Smooth muscle cell of the brain vasculature (primary cell): ENCODE results near the gene COA1.
"Not testable (repeated sequence)": the region's sequence is repeated elsewhere in the genome, so short reads cannot be mapped to it uniquely, and the experiment has no call there.

Experiments
- DNase-seq: peaks from one replicate; pipeline ENCODE4 v3.0.0-alpha.2; 2012; ENCODE audit warnings: low read depth, low spot score

COA1 gene

GRCh38 chr7:43729214-43729923 is at the start of gene COA1:
COA1 (minus strand) TSS chr7:43729523; CDS start chr7:43648614, 80,909 bp downstream.
- DNase-seq = peak; percentile 67

DNA sequence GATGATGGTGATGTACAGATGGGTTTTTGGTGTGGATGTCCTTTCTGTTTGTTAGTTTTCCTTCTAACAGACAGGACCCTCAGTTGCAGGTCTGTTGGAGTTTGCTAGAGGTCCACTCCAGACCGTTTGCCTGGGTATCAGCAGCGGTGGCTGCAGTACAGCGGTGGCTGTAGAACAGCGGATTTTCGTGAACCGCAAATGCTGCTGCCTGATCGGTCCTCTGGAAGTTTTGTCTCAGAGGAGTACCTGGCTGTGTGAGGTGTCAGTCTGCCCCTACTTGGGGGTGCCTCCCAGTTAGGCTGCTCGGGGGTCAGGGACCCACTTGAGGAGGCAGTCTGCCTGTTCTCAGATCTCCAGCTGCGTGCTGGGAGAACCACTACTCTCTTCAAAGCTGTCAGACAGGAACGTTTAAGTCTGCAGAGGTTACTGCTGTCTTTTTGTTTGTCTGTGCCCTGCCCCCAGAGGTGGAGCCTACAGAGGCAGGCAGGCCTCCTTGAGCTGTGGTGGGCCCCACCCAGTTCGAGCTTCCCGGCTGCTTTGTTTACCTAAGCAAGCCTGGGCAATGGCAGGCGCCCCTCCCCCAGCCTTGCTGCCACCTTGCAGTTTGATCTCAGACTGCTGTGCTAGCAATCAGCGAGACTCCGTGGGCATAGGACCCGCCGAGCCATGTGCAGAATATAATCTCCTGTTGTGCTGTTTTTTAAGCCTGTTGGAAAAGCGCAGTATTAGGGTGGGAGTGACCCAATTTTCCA is 49.1 kb upstream of the COA1 start:
- DNase-seq = not testable (repeated sequence)

- not testable (repeated sequence) for DNase-seq
Measured at GRCh38 chr7:43775255-43775654, 45.9 kb upstream of the COA1 start.

DNA sequence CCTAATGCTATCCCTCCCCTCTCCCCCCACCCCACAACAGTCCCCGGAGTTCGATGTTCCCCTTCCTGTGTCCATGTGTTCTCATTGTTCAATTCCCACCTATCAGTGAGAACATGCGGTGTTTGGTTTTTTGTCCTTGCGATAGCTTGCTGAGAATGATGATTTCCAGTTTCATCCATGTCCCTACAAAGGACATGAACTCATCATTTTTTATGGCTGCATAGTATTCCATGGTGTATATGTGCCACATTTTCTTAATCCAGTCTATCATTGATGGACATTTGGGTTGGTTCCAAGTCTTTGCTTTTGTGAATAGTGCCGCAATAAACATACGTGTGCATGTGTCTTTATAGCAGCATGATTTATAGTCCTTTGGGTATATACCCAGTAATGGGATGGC is 43.9 kb upstream of the COA1 start:
- DNase-seq = not testable (repeated sequence)

DNA sequence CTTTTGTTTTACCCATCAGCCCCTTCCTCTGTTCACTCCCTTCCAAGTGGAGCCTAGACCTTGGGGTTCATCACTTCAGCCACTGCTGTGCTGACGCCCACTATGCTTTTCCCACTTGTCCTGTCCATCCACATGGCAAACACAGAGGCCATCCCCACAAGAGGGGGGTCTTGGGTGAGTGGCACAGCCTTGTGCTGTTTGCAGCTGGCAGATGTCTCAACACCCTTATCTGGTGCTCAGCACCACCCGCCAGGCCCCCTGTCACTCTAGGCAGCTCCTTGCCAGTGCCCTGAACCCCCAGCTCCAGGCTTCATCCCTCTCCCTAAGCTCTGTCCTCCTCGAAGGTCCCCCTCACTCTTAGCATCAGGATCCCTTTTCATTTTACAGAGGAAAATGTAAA is 42.2 kb upstream of the COA1 start:
- no peak for DNase-seq

DNA sequence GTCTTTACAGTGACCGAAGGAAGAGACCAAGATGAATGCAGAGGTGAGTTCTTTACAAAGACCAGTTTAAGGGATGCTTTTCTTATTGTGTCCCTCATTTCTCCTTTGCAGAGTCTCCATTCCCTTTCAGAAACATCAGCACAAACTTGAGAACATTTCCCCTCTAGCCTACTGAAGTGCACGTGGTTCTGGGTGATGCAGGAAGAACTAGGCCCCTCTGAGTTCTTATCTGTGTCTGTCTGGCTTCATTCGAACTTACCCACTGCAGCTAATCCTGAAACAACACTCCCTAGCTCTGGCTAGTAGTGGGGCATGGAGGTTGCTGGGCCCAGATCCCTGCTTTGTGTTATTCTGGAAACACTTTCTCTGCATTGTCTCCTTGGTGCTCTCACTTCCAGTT is 41.8 kb upstream of the COA1 start:
- DNase-seq = no peak

- no peak for DNase-seq
Measured at GRCh38 chr7:43769791-43770465, 40.6 kb upstream of the COA1 start.

GRCh38 chr7:43769281-43769680 is 40.0 kb upstream of the COA1 start:
- DNase-seq = no peak

GRCh38 chr7:43768887-43769272 is 39.6 kb upstream of the COA1 start:
- no peak for DNase-seq

- no peak for DNase-seq
Measured at GRCh38 chr7:43768201-43768886, 39.0 kb upstream of the COA1 start.

DNA sequence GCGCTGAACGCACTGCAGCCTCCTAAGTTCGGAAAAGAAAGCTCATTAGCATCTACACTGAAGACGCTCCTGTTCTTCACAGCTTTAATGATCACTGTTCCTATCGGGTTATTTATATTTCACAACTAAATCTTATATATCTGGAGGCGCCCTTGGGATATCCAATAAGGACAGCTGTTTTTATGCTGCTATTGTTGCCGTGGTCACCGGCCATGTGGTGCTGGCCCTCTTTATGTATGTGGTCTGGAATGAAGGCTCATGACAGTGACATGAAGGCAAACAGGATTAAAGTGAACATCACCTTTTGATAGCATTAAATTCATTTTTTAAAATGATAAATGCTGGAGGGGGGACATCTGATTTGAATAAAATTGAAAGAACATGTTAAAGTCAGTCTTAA is 38.0 kb upstream of the COA1 start:
- DNase-seq = no peak

DNA sequence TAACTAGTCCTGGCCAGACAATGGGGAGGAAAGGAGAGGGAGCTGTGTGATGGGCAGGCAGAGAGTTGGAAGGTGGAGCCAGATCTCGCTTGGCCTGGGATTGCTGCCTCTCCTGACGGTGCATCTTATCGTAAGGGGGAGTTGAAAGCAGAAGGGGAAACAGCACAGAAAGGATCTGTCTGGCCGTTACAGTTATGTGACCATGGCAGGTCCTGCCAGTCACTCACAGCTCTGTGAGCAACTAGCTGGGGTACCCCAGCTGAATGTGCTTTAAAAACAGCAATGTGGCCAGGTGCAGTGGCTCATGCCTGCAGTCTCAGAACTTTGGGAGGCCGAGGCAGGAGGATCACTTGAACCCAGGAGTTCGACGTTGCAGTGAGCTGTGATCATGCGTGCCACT is 37.2 kb upstream of the COA1 start:
- no peak for DNase-seq

DNA sequence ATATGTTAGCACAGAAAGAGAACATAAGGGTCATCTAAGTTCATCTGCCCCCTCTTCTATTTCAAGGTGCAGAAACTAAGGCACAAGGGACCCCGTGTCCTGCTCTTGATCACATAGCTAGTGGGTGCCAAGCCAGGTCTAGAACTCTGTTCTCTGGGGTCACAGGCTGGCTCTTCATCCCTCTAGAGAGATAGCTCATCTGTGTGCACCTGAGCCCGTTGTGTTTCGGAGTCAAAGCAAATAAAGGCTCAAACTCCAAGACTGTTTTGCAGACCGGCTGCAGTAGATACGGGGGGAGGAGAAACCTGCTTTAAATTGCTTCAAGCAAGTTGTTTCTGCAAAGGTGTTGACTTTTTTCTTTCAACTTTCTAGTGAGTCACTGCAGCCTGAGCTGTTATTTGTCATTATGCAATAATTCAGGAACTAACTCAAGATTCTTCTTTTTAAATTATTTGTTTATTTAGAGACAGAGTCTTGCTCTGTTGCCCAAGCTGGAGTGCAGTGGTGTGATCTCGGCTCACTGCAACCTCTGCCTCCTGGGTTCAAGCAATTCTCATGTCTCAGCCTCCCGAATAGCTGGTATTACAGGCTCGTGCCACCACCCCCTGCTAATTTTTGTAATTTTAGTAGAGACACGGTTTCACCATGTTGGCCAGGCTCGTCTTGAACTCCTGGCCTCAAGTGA is 35.6 kb upstream of the COA1 start:
- DNase-seq = no peak

DNA sequence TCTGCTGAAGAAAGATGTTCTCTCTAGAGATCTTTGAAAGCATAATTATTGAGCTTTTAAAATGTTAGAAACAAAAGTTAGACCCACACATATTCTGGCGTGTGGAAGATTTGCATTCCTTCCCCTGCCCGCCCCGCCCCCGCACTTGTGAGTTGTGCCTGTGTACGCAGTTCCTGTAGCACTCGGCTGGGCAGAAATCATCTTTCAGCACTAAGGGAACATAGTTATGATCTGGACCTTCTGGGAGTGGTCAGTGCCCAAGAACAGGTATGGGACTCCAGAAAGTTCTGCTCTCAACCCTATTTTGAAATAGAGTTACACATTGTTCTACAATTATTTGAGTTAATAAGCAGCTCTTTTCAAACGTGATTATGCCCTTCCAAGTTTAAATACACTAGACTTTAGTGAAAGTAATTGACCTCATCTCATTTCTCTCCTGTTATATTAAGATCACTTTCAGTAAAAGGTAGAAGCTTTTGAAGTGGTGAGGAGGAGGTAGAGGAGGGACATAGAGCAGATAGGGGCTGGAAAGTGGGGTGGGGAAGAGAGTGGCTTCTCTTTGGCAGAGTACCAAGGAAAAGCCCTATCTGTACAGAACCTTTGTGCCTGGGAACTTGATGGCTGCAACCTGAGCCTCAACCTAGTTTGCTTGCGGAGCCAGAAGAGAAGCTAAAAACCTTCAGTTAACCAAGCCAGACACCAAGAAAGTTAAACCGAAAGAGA is 34.9 kb upstream of the COA1 start:
- no peak for DNase-seq

GRCh38 chr7:43763183-43763582 is 33.9 kb upstream of the COA1 start:
- DNase-seq = no peak

DNA sequence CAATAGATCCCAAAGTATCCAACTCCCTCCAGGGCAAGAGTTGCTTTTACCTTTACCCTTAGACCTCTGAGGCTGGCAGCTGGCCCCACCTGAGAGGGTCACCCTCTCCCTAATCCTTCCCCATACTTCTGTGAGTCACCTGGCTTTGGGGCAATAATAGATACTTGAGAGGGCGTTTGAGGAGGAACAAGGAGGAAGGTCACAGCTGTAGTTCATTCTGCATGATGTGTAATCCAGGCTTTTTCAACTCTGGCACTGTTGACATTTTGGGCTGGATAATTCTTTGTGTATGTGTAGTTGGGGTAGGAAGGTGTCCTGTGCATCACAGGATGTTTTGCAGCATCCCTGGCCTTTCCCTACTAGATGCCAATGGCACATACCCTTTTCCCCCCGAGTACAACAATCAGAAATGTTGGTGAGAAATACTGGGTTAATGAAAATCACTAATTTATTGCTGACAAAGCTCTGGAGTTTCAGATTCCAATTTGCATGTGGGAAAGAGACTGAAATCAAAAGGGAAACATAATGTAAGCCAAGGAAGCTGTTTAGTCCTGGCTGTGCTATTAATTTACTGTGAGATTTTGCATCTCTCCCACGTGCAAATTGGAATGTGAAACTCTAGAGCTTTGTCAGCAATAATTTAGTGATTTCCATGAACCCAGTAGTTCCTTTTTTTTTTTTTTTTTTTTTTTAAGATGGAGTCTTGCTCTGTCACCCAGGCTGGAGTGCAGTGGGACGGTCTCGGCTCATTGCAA is 32.8 kb upstream of the COA1 start:
- no peak for DNase-seq

DNA sequence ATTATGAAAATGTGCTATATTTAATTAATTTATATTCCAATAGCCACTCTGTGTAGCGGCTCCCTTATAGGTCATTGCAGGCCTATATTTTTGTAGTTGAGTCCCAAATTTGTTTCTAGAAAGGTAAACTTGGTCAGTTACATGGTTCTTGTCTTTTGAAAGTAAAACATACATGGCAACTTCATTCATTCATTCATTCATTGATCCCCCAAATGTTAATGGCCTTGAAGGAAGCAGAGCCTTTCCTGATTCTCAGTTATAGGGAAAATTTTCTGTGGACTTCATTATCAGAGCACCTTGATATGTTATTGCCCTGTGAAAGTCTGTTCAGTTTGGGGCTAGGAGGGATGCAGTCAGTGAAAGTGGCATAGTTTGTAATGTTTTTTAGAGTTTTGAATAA is 32.1 kb upstream of the COA1 start:
- DNase-seq = no peak

DNA sequence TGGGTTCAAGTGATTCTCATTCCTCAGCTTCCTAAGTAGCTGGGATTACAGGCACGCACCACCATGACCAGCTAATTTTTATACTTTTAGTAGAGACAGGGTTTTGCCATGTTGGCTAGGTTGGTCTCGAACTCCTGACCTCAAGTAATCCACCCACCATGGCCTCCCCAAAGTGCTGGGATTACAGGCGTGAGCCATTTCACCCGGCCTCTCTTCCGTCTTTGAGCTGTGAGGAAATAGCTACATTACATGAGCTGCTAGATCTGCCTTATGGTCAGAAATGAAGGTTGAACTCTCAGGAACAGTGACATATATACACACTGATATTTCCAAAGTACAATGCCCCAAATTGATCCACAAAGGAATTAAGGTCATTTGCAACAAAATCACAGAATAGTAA is 31.5 kb upstream of the COA1 start:
- no peak for DNase-seq

DNA sequence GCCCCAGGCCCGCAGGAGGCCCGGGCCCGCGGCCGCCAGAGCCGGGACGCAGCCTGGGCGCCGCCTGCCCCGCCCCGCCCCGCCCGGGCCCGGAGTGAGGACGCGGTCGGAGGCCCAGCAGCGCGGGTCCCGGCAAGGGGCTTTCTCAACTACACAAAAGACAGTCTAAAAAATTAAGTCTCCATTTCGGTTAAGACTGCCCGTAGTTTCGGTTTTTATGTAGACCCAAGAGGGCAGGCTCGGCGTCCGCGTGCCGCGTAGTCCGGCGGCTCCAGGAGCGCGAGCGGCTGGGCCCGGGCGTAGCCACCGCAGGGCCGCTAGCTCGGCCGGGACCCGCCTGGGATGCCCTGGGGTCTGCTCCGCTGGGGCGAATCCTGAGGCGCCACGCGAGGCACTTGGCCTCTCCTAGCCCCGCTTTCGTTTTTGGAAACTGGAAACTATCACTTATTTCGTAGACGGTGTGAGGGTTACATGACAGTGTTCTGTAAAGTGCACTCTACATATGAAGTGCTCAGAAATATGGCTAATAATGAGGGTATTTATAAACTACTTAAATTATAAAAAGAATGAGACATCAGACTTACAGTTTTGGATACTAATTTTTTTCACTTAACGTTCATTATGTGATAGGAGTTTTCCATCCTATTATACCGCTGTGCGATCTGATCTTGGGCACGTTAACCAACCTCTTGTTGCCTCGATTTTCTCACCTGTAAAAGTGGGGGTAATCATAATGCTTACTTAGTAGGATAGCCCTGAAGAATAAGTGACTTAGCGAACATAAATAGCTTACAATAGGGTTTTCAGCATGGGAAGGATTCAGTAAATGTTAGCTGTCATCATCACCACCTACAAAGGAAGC is 29.7 kb upstream of the COA1 start:
- no peak for DNase-seq
